ENCODE measurements around the gene TNNI2.

DNA sequence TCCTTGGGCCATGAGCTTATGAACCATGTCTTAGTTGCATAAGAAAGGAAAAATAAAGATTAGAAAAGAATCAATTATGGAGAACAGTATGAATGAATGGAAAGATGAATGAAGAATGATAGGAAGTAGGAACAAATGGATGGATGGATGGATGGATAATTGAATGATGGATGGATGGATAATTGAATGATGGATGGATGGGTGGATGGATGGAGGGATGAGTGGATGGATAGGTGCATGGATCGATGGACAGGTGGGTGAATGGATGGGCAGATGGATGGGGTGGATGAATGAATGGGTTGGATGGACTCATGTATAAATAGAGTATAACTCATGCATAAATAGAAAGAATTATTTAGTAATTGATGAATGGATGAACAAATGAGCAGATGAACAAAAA, 21.3 kb downstream of the TNNI2 start:
- TF ChIP-seq, protein P1, sequence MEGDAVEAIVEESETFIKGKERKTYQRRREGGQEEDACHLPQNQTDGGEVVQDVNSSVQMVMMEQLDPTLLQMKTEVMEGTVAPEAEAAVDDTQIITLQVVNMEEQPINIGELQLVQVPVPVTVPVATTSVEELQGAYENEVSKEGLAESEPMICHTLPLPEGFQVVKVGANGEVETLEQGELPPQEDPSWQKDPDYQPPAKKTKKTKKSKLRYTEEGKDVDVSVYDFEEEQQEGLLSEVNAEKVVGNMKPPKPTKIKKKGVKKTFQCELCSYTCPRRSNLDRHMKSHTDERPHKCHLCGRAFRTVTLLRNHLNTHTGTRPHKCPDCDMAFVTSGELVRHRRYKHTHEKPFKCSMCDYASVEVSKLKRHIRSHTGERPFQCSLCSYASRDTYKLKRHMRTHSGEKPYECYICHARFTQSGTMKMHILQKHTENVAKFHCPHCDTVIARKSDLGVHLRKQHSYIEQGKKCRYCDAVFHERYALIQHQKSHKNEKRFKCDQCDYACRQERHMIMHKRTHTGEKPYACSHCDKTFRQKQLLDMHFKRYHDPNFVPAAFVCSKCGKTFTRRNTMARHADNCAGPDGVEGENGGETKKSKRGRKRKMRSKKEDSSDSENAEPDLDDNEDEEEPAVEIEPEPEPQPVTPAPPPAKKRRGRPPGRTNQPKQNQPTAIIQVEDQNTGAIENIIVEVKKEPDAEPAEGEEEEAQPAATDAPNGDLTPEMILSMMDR (IDR thresholded peaks at IDR 0.05; ENCODE audit: low read depth, low read length) = no peak
- TF ChIP-seq, protein P2, sequence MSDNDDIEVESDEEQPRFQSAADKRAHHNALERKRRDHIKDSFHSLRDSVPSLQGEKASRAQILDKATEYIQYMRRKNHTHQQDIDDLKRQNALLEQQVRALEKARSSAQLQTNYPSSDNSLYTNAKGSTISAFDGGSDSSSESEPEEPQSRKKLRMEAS (IDR thresholded peaks at IDR 0.05; ENCODE audit: low read depth, low read length) = no peak
- TF ChIP-seq MYC (IDR thresholded peaks at IDR 0.05; ENCODE audit: low read depth, low read length) = no peak

Data from NB4 (cell line).